ENCODE results near the gene TMEM237. TPM values are rescaled to one million over a fixed set of nuclear protein-coding genes. Genes with fewer than 3 reads are reported as not detected.

Gene TMEM237
- total RNA-seq, 1 donor from 2014 or later = 52.7 TPM

GRCh38 chr2:201580486-201580885, 62.8 kb downstream of the TMEM237 start:
- Mint-ChIP-seq H3K36me3 (no peaks in the 10 kb centered on the region), H3K27me3 (ENCODE audit: low read depth) (peaks cover 4% of the 10 kb centered on the region), H3K4me3 (no peak overlapping the region), H3K27ac (no peak overlapping the region), H3K9me3 (no peaks in the 10 kb centered on the region), H3K4me1 (peaks cover 6% of the 10 kb centered on the region)
- no peak for TF ChIP-seq CTCF (IDR thresholded peaks at IDR 0.05; ENCODE audit: unreplicated experiment)
- no peak for DNase-seq (ENCODE audit: low spot score in 2 of 2, unreplicated experiment in 2 of 2)

- Mint-ChIP-seq H3K4me1 (peaks cover 6% of the 10 kb centered on the region), H3K27ac (no peak overlapping the region), H3K4me3 (no peak overlapping the region), H3K36me3 (no peaks in the 10 kb centered on the region), H3K27me3 (ENCODE audit: low read depth) (no peaks in the 10 kb centered on the region), H3K9me3 (no peaks in the 10 kb centered on the region)
- TF ChIP-seq CTCF (IDR thresholded peaks at IDR 0.05; ENCODE audit: unreplicated experiment) = no peak
- DNase-seq (ENCODE audit: low spot score in 2 of 2, unreplicated experiment in 2 of 2) = no peak
Measured at GRCh38 chr2:201579536-201579935, 63.8 kb downstream of the TMEM237 start.

- H3K27ac Mint-ChIP-seq = no peak overlapping the region
- H3K27me3 Mint-ChIP-seq (ENCODE audit: low read depth) = no peaks in the 10 kb centered on the region
- no peak for TF ChIP-seq CTCF (IDR thresholded peaks at IDR 0.05; ENCODE audit: unreplicated experiment)
- no peak for DNase-seq (ENCODE audit: low spot score in 2 of 2, unreplicated experiment in 2 of 2)
- H3K4me1 Mint-ChIP-seq = peaks cover 6% of the 10 kb centered on the region
- H3K36me3 Mint-ChIP-seq = no peaks in the 10 kb centered on the region
- H3K4me3 Mint-ChIP-seq = no peak overlapping the region
- no peaks in the 10 kb centered on the region for H3K9me3 Mint-ChIP-seq
Measured at GRCh38 chr2:201575971-201576370, 67.3 kb downstream of the TMEM237 start.

GRCh38 chr2:201574766-201575165, 68.5 kb downstream of the TMEM237 start:
- Mint-ChIP-seq H3K4me3 (no peak overlapping the region), H3K4me1 (no peaks in the 10 kb centered on the region), H3K27ac (no peak overlapping the region), H3K27me3 (ENCODE audit: low read depth) (no peaks in the 10 kb centered on the region), H3K9me3 (no peaks in the 10 kb centered on the region), H3K36me3 (no peaks in the 10 kb centered on the region)
- DNase-seq (ENCODE audit: low spot score in 2 of 2, unreplicated experiment in 2 of 2) = no peak
- TF ChIP-seq CTCF (IDR thresholded peaks at IDR 0.05; ENCODE audit: unreplicated experiment) = no peak

GRCh38 chr2:201572846-201573508, 70.3 kb downstream of the TMEM237 start:
- no peak for TF ChIP-seq CTCF (IDR thresholded peaks at IDR 0.05; ENCODE audit: unreplicated experiment)
- H3K27ac Mint-ChIP-seq = no peak overlapping the region
- H3K36me3 Mint-ChIP-seq = no peaks in the 10 kb centered on the region
- no peak for DNase-seq (ENCODE audit: low spot score in 2 of 2, unreplicated experiment in 2 of 2)
- no peaks in the 10 kb centered on the region for H3K9me3 Mint-ChIP-seq
- H3K4me3 Mint-ChIP-seq = no peak overlapping the region
- H3K4me1 Mint-ChIP-seq = no peaks in the 10 kb centered on the region
- no peaks in the 10 kb centered on the region for H3K27me3 Mint-ChIP-seq (ENCODE audit: low read depth)

Other genes starting within 250 kb of the TMEM237 start
- gene TRAK2, start 192.0 kb downstream of the TMEM237 start, total RNA-seq = 18.9 to 21.5 TPM (median 19.9 TPM) in 3 replicates
- gene STRADB, start 191.8 kb downstream of the TMEM237 start, total RNA-seq = 38.7 to 44.4 TPM (median 42.5 TPM) in 3 replicates
- gene MPP4, start 55.1 kb upstream of the TMEM237 start, total RNA-seq = 0.18 to 0.27 TPM (median 0.27 TPM) in 3 replicates
- 36.1 to 40.8 TPM (median 36.5 TPM) in 3 replicates for gene ALS2, start 137.4 kb upstream of the TMEM237 start, total RNA-seq
- gene CDK15, start 163.0 kb upstream of the TMEM237 start, total RNA-seq = 6.8 to 7.3 TPM (median 7.2 TPM) in 3 replicates

All from mesothelial cell of epicardium (in vitro differentiated cells).